Breast epithelium (tissue), 3 donors: ENCODE results near the gene ABLIM2.

Source experiments
- CTCF ChIP-seq, 3 donors: fragments of 450-650 bp; IDR thresholded peaks; one replicate each; pipeline ENCODE4 v1.5.1; 2016 to 2017; ENCODE audit warnings: antibody characterized with exemption in 3 of 3, mild to moderate bottlenecking in 3 of 3, moderate library complexity in 3 of 3
- POLR2A ChIP-seq: fragments of 450-650 bp; IDR thresholded peaks from one replicate; pipeline ENCODE4 v1.6.1; 2016; ENCODE audit warnings: antibody characterized with exemption, mild to moderate bottlenecking, moderate library complexity
- POLR2AphosphoS5 ChIP-seq, 3 donors: sonication (generic); formaldehyde crosslinking; IDR thresholded peaks; one replicate each; pipeline ENCODE4 v1.6.1; 2017; ENCODE audit warnings: antibody characterized with exemption in 3 of 3

DNA sequence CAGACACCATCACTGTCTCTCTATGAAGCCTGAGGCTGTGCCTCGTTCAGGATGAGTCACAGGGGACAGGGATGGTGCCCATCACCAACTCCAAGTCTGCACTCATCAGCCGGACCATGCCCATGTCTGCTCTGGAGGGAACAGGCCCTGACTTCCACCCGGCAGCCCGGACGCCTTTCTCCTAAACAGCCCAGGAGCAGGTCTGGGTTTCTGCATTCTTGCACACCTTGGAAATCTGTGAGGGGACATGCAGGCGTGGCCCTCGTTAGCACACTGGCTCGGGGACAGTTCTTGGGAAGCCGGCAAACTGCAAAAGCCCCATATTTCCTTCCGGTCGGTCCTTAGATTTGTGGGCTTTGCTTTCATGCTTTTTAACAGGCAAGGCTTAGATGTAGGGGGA lies 151.0 kb downstream of the ABLIM2 start:
- no peak for TF ChIP-seq CTCF (IDR thresholded peaks at IDR 0.05)
- TF ChIP-seq POLR2A, result no peak
- TF ChIP-seq POLR2AphosphoS5 (IDR thresholded peaks at IDR 0.05), result no peak
